Central memory CD8-positive, alpha-beta T cell (primary cell): ENCODE data around the gene CUL4A.

Experiments
- ATAC-seq: fragments of 150-1000 bp; cut with Tn5 transposase; replicated peaks from 2 replicates; pipeline ENCODE4 v1.10.0; 2022; ENCODE audit warnings: mild to moderate bottlenecking, moderate FRiP score, moderate number of reproducible peaks; ENCODE audit not compliant: poor library complexity, severe bottlenecking; ENCODE audit errors: extremely low read depth
- DNase-seq, 2 donors: peaks; one replicate each; pipeline ENCODE4 v3.0.0; 2021; ENCODE audit warnings: low spot score in 2 of 2
- H3K27ac Mint-ChIP-seq: one replicate; pipeline ENCODE4 v1.8.0; 2022; ENCODE audit warnings: low read depth, mild to moderate bottlenecking, moderate library complexity, mixed read lengths
- H3K27me3 Mint-ChIP-seq: one replicate; pipeline ENCODE4 v1.8.0; 2022; ENCODE audit warnings: mixed read lengths
- H3K36me3 Mint-ChIP-seq: one replicate; pipeline ENCODE4 v1.8.0; 2022; ENCODE audit warnings: mild to moderate bottlenecking, moderate library complexity, mixed read lengths; ENCODE audit not compliant: insufficient read depth
- H3K4me1 Mint-ChIP-seq: one replicate; pipeline ENCODE4 v1.8.0; 2022; ENCODE audit warnings: mixed read lengths
- H3K4me3 Mint-ChIP-seq: one replicate; pipeline ENCODE4 v1.8.0; 2022; ENCODE audit warnings: mild to moderate bottlenecking, moderate library complexity, mixed read lengths
- H3K9me3 Mint-ChIP-seq: one replicate; pipeline ENCODE4 v1.8.0; 2022; ENCODE audit warnings: mixed read lengths

Gene CUL4A

DNA sequence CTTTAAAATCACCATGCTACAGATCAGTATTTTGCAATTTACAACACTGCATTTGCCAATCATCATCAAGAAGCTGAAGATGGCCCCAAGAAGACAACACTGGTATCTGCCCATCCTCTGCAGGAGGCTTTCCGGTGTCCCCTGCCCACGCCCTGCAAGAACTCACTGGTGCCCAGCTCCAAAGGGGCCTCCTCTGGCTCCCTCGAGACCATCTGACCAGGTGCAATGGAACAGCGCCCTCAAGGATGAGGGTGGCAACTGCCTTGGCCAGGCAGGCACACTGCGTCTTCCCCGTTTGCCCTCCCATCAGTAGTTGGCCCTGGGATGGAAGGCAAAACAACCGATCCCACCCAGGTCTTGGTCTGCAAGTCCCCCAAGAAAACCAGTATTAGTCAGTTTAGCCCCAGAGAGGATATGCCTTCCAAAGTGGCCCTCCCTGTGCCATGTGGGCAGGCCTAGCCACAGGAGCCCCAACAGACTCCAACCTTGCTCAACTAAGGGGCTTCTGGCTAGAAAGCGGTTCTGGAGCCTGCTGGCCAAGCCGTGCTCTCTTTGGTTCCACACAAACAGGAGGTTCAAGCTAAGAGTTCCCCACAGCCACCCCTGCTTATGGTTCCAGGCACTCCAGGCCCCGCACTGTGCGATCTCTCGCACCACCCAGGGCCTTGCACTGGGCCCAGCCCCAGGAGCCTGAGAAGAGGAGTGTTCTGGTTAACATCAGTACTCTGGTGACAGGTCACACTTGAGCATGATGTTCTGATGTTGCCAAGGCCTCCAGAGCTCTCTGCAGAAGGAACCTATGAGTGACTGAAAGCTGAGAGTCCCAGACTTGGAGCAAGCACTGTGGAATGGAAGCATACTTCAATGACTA, 5.7 kb upstream of the CUL4A start:
- Mint-ChIP-seq H3K4me3 (no peak overlapping the region), H3K27ac (no peak overlapping the region), H3K36me3 (peaks cover 24% of the 10 kb centered on the region), H3K27me3 (no peaks in the 10 kb centered on the region), H3K4me1 (peaks cover 56% of the 10 kb centered on the region), H3K9me3 (no peaks in the 10 kb centered on the region)
- ATAC-seq = no peak
- DNase-seq = no peak

DNA sequence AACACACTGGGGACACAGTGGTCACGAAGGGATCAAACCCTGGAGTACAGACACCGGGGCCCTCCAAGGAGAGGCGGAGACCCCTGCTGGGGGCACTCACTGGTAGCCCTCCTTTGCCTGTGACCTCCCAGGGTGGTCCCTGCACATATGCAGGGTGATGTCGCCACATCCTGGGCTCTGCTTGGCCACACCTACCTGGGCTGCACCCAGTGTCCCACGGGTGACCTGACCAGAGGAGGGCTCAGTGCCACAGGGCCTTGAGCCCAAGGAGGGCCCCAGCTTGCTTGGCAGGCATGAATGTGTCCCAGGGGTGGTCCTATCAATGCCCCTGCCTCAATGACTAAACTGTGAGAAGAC, 5.1 kb upstream of the CUL4A start:
- DNase-seq = no peak
- H3K4me1 Mint-ChIP-seq = peaks cover 56% of the 10 kb centered on the region
- no peak overlapping the region for H3K27ac Mint-ChIP-seq
- peaks cover 19% of the 10 kb centered on the region for H3K36me3 Mint-ChIP-seq
- no peak for ATAC-seq
- no peak overlapping the region for H3K4me3 Mint-ChIP-seq
- H3K9me3 Mint-ChIP-seq = no peaks in the 10 kb centered on the region
- H3K27me3 Mint-ChIP-seq = no peaks in the 10 kb centered on the region

DNA sequence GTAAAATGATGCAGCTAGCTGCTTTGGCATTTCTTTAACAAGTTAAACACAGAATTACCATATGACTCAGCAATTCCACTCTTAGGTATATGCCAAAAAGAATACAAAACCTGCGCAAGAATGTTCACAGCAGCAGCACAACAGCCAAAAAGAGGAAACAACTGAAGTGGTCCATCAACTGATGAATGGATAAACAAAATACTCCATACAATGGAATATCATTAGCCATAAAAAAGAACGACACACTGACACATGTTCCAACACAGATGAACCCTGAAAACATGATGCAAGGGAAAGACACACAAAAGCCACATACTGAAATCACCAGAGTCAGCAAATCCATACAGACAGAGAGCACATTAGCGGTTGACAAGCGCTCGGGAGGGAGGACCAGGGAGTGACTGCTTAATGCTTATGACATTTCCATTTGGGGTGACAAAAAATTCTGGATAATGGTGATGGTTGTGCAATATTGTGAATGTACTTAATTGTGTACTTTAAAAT, 3.9 kb upstream of the CUL4A start:
- ATAC-seq = no peak
- Mint-ChIP-seq H3K4me1 (peaks cover 62% of the 10 kb centered on the region), H3K9me3 (no peaks in the 10 kb centered on the region), H3K4me3 (peak overlapping the region; percentile 3), H3K27me3 (no peaks in the 10 kb centered on the region), H3K36me3 (peaks cover 19% of the 10 kb centered on the region), H3K27ac (no peak overlapping the region)
- DNase-seq = no peak

DNA sequence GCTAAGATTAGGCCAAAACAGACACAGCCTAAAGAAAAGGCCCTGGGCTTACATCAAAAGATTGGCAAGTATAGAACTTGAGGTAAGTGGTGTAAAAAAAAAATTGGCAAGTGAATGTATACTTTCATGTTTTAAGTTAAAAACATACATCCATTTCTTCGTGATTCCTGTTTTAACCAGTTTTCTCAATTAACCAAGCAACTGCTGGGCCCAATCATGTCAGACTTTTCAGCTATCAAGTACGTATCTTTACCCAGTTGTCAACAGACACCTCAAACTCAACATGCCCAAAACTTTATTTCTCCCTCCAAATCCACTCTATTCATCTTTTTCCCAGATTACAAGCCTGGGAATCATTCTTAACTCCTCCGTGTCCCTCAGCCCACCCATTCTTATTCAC, 2.0 kb upstream of the CUL4A start:
- H3K9me3 Mint-ChIP-seq = no peaks in the 10 kb centered on the region
- H3K27ac Mint-ChIP-seq = peak overlapping the region; percentile 88
- peaks cover 72% of the 10 kb centered on the region for H3K4me1 Mint-ChIP-seq
- ATAC-seq (no peak), DNase-seq (no peak)
- H3K27me3 Mint-ChIP-seq = no peaks in the 10 kb centered on the region
- H3K4me3 Mint-ChIP-seq = peak overlapping the region; percentile 86
- H3K36me3 Mint-ChIP-seq = peaks cover 19% of the 10 kb centered on the region

DNA sequence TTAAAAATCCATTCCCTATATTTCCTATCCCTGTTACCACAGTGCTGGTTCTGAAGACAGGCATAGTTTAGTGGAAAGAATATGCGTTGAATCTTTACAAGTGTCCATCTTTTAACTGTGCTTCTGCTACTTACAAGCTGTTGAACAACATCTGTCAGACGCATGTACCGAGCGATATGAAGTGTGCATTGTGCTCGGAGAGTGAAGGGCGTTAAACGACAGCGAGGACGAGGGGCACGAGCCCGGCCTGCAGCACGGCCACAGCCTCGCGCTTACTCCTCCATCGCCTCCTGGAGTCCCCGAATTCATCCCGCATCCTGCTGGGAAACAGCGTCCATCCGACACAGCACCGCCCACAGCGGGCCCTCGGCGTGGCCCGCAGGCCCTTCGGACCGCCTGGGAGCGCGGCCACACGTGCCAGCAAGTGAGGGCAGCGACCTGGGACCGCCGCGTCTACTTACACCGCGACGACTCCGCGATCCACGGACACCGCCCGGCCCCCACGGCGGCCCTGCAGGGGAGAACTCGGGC, 1.5 kb upstream of the CUL4A start:
- H3K9me3 Mint-ChIP-seq = no peaks in the 10 kb centered on the region
- peak overlapping the region; percentile 88 for H3K27ac Mint-ChIP-seq
- DNase-seq (no peak), ATAC-seq (peak; percentile 0)
- H3K36me3 Mint-ChIP-seq = peaks cover 18% of the 10 kb centered on the region
- peak overlapping the region; percentile 86 for H3K4me3 Mint-ChIP-seq
- H3K4me1 Mint-ChIP-seq = peaks cover 71% of the 10 kb centered on the region
- H3K27me3 Mint-ChIP-seq = no peaks in the 10 kb centered on the region

DNA sequence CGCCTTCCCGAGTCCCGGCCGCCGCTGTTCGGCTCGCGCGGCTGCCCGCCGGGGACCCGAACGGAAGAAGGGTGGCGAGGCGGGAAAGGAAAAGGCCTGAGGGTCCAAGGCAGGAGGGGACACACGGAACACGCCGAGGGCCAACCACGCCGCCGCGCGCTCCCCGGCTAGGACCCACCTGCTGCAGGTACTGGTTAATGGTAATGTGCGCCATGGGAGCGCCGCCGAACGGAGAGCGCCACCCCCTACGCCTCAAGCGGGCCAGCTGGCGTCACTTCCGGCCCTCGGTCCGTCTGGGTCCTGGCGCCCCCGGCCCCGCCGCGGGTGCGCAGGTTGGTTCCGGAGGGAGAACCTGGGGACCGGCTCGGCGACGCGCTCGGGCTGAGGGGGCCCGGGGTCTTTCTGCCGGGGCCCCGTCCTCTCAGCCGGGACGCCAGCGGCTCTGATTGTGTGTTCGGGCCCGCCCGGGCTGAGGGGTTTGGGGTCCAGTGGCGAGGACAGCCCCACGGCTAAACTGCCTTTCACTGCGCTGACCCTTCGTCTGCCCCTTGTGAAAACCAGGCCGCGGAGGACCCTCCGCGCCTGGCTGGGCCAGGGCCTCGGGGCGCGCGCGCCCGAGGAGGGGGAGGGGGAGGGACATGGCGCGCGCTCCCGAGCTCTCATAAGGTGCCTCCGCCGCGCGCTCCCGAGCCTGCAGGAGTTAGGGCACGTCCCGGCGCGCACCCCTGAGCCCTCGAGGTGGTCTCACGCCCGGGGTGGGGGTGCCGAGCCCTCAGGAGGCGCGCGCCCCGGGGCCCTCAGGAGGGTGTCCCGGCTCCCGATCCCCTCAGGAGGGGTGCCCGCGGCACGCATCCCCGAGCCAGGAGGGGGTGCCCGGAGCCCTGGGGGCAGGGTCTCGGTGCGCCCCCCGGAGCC, 735 bp upstream of the CUL4A start, which contains the start of gene PCID2:
TSS of gene PCID2 (minus strand) at position 249 of the 915 bp plus-strand sequence. CDS start at position 214, 35 bp downstream.
- ATAC-seq (peak; percentile 68), DNase-seq (peak; percentile 89 to 90)
- Mint-ChIP-seq H3K27me3 (no peaks in the 10 kb centered on the region), H3K4me1 (peaks cover 64% of the 10 kb centered on the region), H3K27ac (peak within 1 kb of the TSS; percentile 88), H3K9me3 (no peaks in the 10 kb centered on the region), H3K4me3 (peak within 1 kb of the TSS; percentile 86), H3K36me3 (peaks cover 17% of the 10 kb centered on the region)

DNA sequence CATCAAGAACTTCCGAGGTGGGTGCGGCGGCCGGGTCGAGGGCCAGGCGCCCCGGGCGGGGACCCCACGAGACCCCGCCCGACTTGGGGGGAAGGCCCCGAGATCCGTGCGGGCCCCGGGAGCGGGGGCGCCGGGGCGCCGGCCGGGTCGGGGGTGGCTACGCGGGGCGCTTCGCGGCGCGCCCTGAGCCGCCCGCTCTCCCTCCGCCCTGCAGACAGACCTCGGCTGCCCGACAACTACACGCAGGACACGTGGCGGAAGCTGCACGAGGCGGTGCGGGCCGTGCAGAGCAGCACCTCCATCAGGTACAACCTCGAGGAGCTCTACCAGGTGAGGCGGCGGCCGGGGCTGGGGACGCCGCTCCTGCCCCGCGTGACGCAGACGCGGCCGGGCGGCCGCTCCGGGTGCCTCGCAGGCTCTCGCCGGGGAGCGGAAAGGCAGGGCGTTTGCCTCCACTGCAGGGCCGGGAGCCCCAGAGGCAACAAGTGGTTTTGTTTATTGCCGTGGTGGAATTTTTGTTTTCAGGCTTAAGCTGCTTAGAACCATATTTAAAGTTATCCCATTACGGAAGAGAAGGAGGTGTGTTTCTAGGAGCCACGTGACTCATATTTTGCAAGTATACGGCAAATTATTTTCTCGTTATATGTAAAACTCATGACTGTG, 477 bp downstream of the CUL4A start:
- Mint-ChIP-seq H3K4me1 (peaks cover 55% of the 10 kb centered on the region), H3K27me3 (no peaks in the 10 kb centered on the region), H3K9me3 (no peaks in the 10 kb centered on the region), H3K27ac (peak overlapping the region; percentile 46), H3K36me3 (peaks cover 17% of the 10 kb centered on the region), H3K4me3 (peak overlapping the region; percentile 69)
- ATAC-seq (peak; percentile 68), DNase-seq (peak; percentile 62 to 74)

DNA sequence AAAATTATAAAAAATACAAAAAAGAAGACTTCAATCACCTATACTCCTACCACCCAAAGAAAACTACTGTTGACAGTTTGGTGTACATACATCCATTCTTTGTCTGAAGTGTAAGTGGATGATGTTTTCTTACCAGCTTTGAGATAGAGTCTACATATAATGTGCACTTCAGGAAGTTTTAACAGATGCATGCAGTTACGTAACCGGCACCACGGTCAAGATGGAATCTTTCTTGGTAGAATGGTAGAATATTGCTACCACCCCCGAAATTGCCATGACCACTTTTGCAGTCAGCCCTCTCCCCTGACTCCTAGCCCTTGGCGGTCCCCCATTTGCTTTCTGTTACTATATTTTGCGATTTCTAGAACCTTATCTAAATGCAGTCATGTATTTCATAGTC, 1.4 kb downstream of the CUL4A start:
- Mint-ChIP-seq H3K9me3 (no peaks in the 10 kb centered on the region), H3K4me1 (peaks cover 46% of the 10 kb centered on the region), H3K27me3 (no peaks in the 10 kb centered on the region), H3K36me3 (peaks cover 17% of the 10 kb centered on the region), H3K27ac (no peak overlapping the region), H3K4me3 (peak overlapping the region; percentile 65)
- DNase-seq (no peak), ATAC-seq (no peak)

DNA sequence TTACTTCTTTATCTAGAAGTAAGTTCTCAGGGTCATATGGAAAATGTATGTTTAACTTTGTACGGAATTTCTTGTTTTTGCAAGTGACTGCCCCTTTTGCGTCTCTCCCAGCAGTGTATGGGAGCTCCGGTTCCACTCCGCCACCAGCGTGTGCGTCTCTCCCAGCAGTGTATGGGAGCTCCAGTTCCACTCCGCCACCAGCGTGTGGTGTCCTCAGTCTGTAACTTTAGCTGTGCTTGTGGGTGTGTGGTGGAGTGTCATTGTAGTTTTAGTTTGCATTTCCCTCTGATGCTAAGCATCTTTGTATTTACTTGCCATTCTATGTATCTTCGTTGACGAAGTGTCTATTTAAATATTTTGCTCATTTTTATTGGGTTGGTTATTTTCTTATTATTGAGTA, 2.4 kb downstream of the CUL4A start:
- peak overlapping the region; percentile 46 for H3K4me3 Mint-ChIP-seq
- DNase-seq = no peak
- peaks cover 15% of the 10 kb centered on the region for H3K36me3 Mint-ChIP-seq
- no peaks in the 10 kb centered on the region for H3K9me3 Mint-ChIP-seq
- H3K27me3 Mint-ChIP-seq = no peaks in the 10 kb centered on the region
- H3K27ac Mint-ChIP-seq = peak overlapping the region; percentile 32
- ATAC-seq = no peak
- H3K4me1 Mint-ChIP-seq = peaks cover 37% of the 10 kb centered on the region

DNA sequence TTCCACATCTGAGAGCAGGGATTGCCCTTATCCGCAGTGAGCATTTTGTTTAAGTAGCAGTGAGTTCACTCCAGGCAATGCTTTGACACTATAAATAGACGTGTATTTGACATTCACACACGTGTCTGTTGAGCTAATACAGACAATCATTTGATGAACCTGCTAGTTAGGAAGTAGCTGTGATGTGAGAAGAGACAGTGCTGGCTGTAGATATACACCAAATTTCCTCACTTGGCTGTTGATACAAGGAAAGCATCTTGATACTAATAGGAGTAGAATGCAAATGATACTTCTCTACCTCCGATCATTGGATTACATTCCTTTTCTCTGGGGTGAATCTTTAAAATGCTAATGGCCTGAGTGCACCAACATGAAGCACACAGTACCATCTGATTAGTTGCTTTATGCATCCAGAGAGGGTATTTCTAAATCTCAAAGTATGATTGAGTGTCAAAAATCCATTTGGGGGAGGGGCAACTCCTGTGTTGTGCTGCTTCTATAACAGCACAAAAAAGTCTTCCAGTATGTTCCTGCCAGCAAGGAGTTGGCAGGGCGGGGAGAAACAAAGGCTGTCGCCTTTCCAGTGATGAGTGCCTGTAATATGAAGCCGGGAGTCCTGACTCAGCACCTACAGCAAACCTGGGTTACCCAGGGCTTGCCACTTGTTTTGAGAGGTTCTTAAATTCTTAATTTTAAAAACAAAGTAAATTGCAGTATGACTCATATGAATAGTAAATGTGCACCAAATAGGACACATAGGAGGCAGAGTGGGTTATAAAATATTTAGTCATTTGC, 7.0 kb downstream of the CUL4A start:
- H3K9me3 Mint-ChIP-seq = no peaks in the 10 kb centered on the region
- no peak overlapping the region for H3K27ac Mint-ChIP-seq
- DNase-seq (no peak), ATAC-seq (no peak)
- peaks cover 31% of the 10 kb centered on the region for H3K4me1 Mint-ChIP-seq
- H3K36me3 Mint-ChIP-seq = peaks cover 18% of the 10 kb centered on the region
- H3K4me3 Mint-ChIP-seq = no peak overlapping the region
- H3K27me3 Mint-ChIP-seq = no peaks in the 10 kb centered on the region

DNA sequence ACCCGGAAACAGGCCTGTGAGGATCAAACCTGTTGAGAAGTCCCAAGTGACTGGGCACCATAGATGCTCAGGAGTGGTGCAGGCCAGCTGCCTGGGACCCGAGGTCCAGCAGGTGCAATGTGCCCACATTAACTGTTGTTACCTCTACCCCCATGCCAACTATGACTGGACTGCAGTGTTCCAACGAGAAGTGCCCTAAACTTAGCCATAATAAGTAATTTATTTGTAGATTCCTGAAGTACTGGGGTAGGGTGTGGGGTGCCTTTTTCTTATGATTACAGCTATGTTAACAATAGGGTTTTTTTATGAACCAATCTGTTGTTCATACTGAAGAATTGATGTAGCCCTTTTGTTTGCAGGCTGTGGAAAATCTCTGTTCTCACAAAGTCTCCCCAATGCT, 9.2 kb downstream of the CUL4A start:
- DNase-seq (no peak), ATAC-seq (no peak)
- Mint-ChIP-seq H3K36me3 (peaks cover 27% of the 10 kb centered on the region), H3K9me3 (no peaks in the 10 kb centered on the region), H3K4me1 (peaks cover 34% of the 10 kb centered on the region), H3K4me3 (no peak overlapping the region), H3K27me3 (no peaks in the 10 kb centered on the region), H3K27ac (no peak overlapping the region)
